ENCODE data around the gene CBY1.

DNA sequence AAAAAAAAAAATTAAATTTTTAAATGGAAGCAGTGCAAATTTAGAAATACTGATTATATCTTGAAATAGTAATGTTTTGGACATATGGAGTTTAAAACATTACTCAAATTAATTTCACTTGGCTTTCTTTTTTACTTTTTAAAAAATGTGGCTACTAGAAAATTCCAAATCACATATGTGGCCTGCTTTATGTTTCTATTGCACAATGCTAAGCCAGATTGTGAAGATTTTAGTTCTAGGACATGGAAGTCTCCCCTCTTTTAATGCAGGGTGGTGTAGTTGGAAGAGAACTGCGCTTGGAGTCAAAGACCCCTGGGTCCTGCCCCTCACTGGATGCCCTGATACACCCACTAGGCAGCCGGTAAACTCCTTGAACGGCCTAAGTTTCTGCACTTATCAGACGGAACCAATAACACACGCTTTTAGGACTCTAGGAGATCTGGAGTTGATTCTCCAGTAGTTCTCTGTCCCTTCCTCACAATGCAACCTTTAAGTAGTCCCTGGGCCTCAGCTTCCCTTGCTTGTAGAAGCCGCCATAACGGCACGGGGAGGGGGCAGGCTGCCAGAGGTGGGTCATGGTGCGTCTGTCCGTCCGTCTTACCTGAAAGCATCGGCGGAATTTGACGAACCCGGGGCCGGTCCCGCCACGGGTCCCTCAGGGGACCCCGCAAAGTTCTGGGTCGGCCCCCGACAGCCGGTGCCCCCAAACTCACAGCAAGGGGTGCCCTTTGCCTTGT is 751 bp upstream of the CBY1 start:
- TF ChIP-seq, protein P1, sequence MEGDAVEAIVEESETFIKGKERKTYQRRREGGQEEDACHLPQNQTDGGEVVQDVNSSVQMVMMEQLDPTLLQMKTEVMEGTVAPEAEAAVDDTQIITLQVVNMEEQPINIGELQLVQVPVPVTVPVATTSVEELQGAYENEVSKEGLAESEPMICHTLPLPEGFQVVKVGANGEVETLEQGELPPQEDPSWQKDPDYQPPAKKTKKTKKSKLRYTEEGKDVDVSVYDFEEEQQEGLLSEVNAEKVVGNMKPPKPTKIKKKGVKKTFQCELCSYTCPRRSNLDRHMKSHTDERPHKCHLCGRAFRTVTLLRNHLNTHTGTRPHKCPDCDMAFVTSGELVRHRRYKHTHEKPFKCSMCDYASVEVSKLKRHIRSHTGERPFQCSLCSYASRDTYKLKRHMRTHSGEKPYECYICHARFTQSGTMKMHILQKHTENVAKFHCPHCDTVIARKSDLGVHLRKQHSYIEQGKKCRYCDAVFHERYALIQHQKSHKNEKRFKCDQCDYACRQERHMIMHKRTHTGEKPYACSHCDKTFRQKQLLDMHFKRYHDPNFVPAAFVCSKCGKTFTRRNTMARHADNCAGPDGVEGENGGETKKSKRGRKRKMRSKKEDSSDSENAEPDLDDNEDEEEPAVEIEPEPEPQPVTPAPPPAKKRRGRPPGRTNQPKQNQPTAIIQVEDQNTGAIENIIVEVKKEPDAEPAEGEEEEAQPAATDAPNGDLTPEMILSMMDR (IDR thresholded peaks at IDR 0.05): no peak
- no peak for TF ChIP-seq POLR2A (IDR thresholded peaks at IDR 0.05)
